NCI-H2107 (cell line): ENCODE results near the gene SUCO.
"Not testable (repeated sequence)": the region's sequence is repeated elsewhere in the genome, so short reads cannot be mapped to it uniquely, and the experiment has no call there.

Experiments
- DNase-seq: peaks from one replicate; lab custom pipeline; 2025; lab: John Stamatoyannopoulos, UW

Gene SUCO

GRCh38 chr1:172607145-172607544 lies 74.2 kb downstream of the SUCO start:
- DNase-seq = no peak

GRCh38 chr1:172608098-172608601 lies 75.2 kb downstream of the SUCO start:
- DNase-seq = no peak

DNA sequence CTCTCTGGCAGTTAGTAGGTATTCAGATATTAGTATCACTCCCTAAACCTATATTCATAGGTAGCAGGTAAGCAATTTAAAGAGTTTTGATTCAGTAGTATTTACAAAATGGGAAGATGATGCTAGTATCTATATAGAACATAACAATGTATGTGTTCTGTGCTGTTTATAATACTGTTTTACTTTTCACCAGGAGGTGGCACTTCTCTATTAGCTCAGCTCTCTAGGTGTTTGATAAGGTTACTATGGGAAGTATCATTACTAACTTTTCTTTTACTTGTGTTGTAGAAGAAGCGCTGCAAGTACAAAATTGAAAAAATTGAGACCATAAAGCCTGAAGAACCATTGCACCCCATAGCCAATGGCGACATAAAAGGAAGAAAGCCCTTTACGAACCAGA lies 76.6 kb downstream of the SUCO start:
- no peak for DNase-seq

DNA sequence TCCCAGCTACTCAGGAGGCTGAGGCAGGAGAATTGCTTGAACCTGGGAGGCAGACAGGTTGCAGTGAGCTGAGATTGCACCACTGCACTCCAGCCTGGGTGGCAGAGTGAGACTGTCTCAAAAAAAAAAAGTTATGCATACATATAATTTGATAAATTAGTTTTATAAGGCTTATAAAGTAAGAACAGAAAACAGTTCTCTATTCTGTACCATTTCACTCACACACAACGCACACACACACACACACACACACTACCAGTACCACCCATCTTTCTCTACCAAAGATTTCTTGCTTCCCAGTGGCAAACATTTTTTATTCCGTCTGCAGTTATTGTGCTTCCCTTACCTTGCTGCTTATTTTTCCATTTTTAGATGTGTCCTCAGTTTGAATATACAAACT lies 79.5 kb downstream of the SUCO start:
- DNase-seq = no peak

- DNase-seq = no peak
Measured at GRCh38 chr1:172613294-172613693, 80.3 kb downstream of the SUCO start.

DNA sequence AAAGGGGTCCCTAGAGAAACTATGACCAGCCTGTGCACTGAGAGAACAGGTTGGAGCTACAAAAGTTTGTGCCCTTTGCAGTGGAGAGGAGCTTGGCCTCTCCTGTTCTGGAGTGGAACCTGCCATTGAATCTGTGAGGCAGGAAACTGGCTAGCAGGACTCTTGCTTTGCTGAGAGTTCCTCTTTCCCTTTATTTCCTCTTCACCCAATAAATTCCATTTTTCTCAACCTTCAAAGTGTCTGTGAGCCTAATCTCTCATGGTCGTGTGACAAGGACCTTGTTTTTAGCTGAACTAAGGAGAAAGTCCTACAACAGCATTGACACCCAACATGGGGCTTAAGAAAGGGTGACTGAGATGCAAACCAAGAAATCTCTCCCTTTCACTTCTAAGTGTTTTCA lies 83.2 kb downstream of the SUCO start:
- DNase-seq = no peak

GRCh38 chr1:172616636-172617035 lies 83.7 kb downstream of the SUCO start:
- DNase-seq = no peak

DNA sequence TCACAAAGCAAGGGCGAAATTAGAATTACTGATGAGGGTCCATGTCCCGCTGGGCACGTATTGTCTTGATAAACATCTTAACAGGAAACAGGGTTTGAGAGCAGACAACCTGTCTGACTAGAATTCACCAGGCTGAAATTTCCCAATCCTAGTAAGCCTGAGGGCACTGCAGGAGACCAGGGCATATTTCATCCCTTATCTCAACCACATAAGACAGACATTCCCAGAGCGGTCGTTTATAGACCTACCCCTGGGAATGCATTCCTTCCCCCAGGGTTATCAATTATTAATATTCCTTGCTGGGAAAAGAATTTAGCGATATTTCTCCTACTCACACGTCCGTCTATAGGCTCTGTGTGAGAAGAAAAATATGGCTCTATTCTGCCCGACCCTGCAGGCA lies 87.7 kb downstream of the SUCO start:
- not testable (repeated sequence) for DNase-seq

DNA sequence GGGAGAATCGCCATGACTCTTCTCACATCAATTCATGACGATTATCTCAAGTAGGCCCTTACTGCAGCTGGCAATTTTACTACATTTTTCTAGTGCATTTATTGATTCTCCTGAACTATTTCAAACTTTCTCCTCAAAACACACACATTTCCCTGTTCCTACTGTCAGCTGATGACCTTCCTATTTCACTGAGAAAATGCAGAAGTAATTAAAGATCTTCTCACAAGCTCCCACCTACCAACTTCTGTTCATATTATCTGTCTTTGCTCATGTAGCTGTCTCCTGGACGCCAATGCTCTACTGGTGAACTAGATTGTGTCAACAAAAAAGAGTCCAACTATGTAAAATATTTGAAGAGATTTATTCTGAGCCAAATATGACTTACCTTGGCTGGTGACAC lies 89.6 kb downstream of the SUCO start:
- no peak for DNase-seq

- no peak for DNase-seq
Measured at GRCh38 chr1:172623748-172624147, 90.8 kb downstream of the SUCO start.

DNA sequence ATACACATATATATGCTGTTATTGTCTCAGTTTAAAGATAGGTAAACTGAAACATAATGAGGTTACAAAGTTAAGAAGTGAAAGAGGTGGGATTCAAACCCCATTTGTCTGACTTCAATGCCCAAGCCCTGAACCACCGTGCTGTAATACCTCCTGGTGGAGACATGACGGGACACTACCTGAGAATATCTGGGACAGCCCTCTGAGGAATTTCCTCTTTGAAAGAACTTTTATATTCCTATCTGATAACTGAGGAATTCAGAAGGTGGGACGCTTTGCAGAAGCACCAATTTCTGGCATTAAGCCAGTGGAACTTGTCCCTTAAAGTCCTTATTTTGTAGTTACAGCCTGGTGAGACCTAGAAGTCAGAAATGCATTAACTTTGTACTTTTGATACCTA lies 93.9 kb downstream of the SUCO start:
- DNase-seq = no peak

GRCh38 chr1:172627702-172628101 lies 94.8 kb downstream of the SUCO start:
- DNase-seq = no peak

DNA sequence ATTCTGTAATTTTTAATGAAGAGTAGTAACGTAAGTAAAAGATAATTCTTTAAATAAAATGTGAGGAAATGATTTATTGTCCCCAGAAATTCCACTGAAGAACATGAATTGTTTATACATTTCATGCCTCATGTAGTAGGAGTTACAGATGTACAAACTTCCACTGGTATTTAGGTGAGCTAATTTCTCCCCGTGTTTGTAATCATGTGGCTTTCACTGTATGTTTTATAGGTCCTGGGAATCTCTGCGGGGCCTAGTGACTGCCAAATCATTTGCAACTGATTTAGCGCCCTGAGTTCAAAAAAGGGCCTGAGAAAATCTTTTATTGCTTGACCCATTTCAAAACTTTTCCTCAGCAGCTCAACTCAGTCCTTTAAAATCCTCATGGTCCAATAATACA lies 95.5 kb downstream of the SUCO start:
- DNase-seq = no peak

DNA sequence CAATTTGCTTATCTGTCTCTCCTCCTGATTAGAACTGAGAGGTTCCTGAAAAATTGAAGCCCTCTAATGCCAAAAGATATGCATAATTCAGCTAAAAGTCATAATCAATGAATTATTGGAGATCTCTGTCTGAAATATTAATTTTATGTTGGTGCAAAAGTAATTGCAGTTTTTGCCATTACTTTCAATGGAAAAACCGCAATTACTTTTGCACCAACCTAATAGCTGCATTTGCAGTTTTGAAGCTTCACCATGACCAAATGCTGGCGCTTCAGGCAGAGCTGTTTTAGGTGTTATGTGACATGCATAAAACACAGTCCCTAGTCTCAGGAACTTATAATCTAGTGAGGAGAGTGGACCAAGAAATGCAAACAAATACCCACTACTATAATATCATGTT lies 96.2 kb downstream of the SUCO start:
- no peak for DNase-seq

DNA sequence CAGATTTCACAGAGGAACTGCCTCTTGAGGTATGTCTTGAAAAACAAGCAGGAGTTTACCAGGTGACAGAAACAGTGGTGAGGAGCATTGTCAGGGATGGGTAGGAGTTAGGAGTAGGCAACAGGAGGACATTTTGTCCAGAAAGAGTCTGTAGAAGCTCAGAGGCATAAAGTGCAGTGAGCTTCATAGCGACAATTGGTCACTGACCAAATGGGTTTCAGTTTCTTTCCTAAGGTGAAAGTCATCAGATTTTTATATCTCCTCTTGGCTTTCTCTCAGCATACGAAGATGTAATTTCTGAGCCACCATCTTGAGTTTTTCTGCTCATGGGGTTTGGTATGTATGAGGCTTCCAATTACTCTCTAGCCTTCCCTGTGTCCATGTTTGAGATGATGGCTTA lies 96.7 kb downstream of the SUCO start:
- DNase-seq = no peak

- DNase-seq = no peak
Measured at GRCh38 chr1:172630056-172630818, 97.3 kb downstream of the SUCO start.

DNA sequence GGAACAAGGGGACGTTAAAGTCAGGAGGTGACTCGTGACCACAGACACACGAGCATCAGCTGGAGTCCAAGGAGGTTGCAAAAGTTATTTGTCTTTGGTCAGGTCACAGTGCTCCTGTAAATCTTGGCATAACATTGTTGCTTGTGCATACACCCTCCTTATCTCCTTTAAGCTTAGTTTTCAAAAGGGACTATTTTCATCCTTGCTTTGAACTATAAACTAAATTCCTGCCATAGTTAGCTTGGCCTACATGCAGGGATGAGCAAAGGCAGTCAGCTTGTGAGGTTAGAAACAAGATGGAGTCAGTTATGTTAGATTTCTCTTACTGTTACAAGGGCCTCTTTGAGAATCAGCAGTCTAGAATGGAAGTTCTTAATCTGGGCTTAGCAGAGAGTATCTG lies 97.9 kb downstream of the SUCO start:
- DNase-seq = no peak

GRCh38 chr1:172637522-172637921 lies 104.6 kb downstream of the SUCO start:
- DNase-seq = no peak

- no peak for DNase-seq
Measured at GRCh38 chr1:172638249-172638648, 105.3 kb downstream of the SUCO start.

DNA sequence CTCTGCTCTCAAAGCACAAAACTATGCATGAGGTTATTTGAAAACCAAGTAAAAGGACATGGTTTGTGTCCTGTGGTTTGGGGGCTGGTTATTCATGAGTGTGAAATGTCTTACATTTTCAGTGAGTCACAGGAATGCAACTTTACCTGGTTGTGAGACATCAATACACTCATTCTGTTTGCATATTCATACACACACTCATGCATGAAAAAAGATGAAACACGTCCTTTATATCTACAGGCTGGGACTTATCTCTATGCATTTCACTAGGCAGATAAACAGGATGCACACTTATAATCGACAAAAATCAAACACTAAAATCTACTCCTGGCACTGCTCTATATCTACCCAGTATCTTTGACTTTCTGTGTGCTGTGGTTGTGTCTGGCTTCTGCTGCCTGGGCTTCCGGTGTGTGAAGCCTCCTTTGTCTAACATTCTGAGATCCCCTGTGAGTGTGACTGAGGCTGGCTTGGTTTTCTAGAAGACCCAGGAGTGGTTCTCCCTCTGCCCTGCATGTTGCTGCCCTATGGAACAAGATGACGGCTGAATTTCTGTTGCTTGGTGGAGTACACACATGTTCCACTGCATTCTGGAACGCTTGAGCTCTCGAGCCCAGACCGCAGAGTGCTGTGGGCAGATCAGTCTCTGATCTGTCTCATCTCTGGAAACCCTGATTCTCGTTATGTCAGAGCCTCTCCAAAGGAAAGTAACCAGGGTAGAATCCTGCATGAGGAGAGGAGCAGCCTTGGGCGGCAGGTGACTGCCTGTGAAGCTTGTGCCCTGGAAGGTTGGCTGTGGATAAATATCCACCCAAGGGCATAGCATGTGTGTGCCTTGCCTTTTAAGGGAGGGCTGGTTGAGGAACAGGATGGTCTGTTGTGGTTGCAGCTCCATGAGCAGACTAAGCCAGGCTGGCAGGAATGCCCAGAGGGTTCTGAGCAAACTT lies 106.2 kb downstream of the SUCO start:
- DNase-seq = no peak

GRCh38 chr1:172640111-172640510 lies 107.2 kb downstream of the SUCO start:
- no peak for DNase-seq

DNA sequence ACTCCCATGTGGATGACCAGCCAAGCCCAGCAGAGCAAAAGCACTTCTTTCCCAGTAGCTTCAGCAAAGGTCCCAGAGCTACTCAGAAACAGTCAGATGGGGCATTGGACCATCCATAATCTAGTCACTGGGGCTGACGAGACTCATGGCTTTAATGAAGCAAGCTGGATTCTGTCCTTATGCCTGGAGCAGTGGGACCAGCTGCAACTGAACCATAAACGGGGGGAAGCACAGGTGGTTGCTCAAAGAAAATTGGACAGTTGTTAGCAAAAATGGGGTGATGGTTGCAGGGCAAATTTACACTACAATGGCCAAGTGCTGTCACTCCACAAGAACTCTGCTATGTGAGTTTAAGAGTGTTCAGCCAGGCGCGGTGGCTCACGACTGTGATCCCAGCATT lies 108.5 kb downstream of the SUCO start:
- DNase-seq = no peak

- no peak for DNase-seq
Measured at GRCh38 chr1:172642970-172643369, 110.0 kb downstream of the SUCO start.
